MM.1S (cell line): Measurements from ENCODE around the gene TTYH1.

ENCODE experiments used
- DNase-seq: peaks from one replicate; pipeline ENCODE4 v3.0.0-alpha.2; 2015
- H2AFZ ChIP-seq: fragments of 300-600 bp; sonication (generic); 2 replicates; pipeline ENCODE4 v1.6.0; 2016; ENCODE audit warnings: antibody characterized with exemption, low read length
- H3F3A ChIP-seq: fragments of 300-600 bp; sonication (generic); 2 replicates; pipeline ENCODE4 v1.6.1; 2016; ENCODE audit warnings: mild to moderate bottlenecking, antibody characterized with exemption, low read length, moderate library complexity, mixed read lengths; ENCODE audit not compliant: insufficient read depth
- H3K27ac ChIP-seq: fragments of 300-600 bp; sonication (generic); 2 replicates; pipeline ENCODE4 v1.5.1; 2016; ENCODE audit warnings: mild to moderate bottlenecking, low read length
- H3K27me3 ChIP-seq: fragments of 300-600 bp; sonication (generic); replicated peaks from 2 replicates; pipeline ENCODE4 v1.6.0; 2016; ENCODE audit warnings: low read length; ENCODE audit not compliant: insufficient read depth
- H3K36me3 ChIP-seq: fragments of 300-600 bp; sonication (generic); replicated peaks from 2 replicates; pipeline ENCODE4 v1.6.1; 2016; ENCODE audit warnings: mild to moderate bottlenecking, low read length, mixed read lengths; ENCODE audit not compliant: insufficient read depth
- H3K4me1 ChIP-seq: fragments of 300-600 bp; sonication (generic); 2 replicates; pipeline ENCODE4 v1.6.1; 2016; ENCODE audit warnings: low read length, mixed read lengths
- H3K4me2 ChIP-seq: fragments of 300-600 bp; sonication (generic); 2 replicates; pipeline ENCODE4 v1.6.0; 2016; ENCODE audit warnings: low read depth, low read length
- H3K4me3 ChIP-seq: fragments of 300-600 bp; sonication (generic); 2 replicates; pipeline ENCODE4 v1.5.1; 2016; ENCODE audit warnings: low read length, mixed read lengths
- H3K79me2 ChIP-seq: fragments of 300-600 bp; sonication (generic); 2 replicates; pipeline ENCODE4 v1.6.1; 2016; ENCODE audit warnings: mixed run types, low read length, mixed read lengths
- H3K9ac ChIP-seq: fragments of 300-600 bp; sonication (generic); 2 replicates; pipeline ENCODE4 v1.6.1; 2016; ENCODE audit warnings: low read length, mixed read lengths
- H3K9me2 ChIP-seq: fragments of 300-600 bp; sonication (generic); replicated peaks from 2 replicates; pipeline ENCODE4 v1.6.1; 2016; ENCODE audit warnings: mild to moderate bottlenecking, low read length, mixed read lengths; ENCODE audit not compliant: insufficient read depth
- H3K9me3 ChIP-seq: fragments of 300-600 bp; sonication (generic); replicated peaks from 2 replicates; pipeline ENCODE4 v1.6.1; 2016; ENCODE audit warnings: mild to moderate bottlenecking, low read length, mixed read lengths; ENCODE audit not compliant: insufficient read depth
- H4K20me1 ChIP-seq: fragments of 300-600 bp; sonication (generic); 2 replicates; pipeline ENCODE4 v1.6.1; 2016; ENCODE audit warnings: mild to moderate bottlenecking, low read length, moderate library complexity, mixed read lengths; ENCODE audit not compliant: insufficient read depth
- EZH2 ChIP-seq: fragments of 300-600 bp; sonication (generic); optimal IDR thresholded peaks from 2 replicates; pipeline ENCODE3; 2017; ENCODE audit warnings: low read depth, mild to moderate bottlenecking, antibody characterized with exemption, low read length, mixed read lengths
- EZH2phosphoT487 ChIP-seq: fragments of 300-600 bp; sonication (generic); IDR thresholded peaks from 2 replicates; pipeline ENCODE4 v1.6.1; 2018; ENCODE audit warnings: antibody characterized with exemption, low read length
- TF ChIP-seq, protein P1 (sequence below): fragments of 300-600 bp; sonication (generic); IDR thresholded peaks from 2 replicates; pipeline ENCODE4 v1.5.1; 2016; ENCODE audit warnings: antibody characterized with exemption, low read length, mixed read lengths

TTYH1 gene

DNA sequence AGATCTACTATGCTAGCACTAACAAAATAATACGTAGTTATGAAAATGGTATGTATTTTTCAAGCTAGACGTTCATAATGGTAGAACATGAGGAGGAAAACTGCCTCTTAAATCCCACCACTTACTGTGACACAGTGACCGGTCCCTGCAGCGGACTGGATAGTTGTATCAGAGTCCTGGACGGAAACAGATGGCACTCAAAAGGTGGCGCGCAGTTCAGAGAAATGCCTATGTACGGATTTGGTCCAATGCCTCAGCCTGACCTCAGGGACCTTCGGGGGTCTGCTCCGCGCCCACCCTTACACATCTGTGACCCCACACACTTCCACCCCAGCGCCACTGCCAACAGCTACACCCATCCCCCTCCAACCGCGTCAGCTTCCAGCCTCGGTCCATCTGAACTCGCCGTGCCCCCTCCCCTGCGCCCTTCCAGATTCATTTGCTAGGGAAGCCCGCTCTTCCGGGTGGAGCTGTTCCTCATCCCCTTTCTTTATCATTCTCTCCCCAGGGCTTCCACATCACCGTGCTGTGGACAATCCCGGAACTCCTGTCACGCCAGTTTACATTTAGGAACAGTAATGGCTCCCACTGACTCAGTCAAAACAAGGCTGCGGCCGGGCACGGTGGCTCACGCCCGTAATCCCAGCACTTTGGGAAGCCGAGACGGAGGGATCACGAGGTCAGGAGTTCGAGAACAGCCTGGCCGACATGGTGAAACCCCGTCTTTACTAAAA is 32.9 kb downstream of the TTYH1 start:
- no peak for TF ChIP-seq EZH2
- no peak for TF ChIP-seq EZH2phosphoT487
- TF ChIP-seq, protein P1, sequence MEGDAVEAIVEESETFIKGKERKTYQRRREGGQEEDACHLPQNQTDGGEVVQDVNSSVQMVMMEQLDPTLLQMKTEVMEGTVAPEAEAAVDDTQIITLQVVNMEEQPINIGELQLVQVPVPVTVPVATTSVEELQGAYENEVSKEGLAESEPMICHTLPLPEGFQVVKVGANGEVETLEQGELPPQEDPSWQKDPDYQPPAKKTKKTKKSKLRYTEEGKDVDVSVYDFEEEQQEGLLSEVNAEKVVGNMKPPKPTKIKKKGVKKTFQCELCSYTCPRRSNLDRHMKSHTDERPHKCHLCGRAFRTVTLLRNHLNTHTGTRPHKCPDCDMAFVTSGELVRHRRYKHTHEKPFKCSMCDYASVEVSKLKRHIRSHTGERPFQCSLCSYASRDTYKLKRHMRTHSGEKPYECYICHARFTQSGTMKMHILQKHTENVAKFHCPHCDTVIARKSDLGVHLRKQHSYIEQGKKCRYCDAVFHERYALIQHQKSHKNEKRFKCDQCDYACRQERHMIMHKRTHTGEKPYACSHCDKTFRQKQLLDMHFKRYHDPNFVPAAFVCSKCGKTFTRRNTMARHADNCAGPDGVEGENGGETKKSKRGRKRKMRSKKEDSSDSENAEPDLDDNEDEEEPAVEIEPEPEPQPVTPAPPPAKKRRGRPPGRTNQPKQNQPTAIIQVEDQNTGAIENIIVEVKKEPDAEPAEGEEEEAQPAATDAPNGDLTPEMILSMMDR, result no peak
- H3K4me2 ChIP-seq, result peak overlapping the region; percentile 91
- H4K20me1 ChIP-seq, result peaks cover 19% of the 10 kb centered on the region
- H3K4me1 ChIP-seq, result peaks cover 8% of the 10 kb centered on the region; the same call in 1 of the 2 replicates
- DNase-seq, result peak; percentile 24
- no peaks in the 10 kb centered on the region for H3F3A ChIP-seq
- H3K9me3 ChIP-seq, result no peaks in the 10 kb centered on the region
- H3K27ac ChIP-seq, result peak overlapping the region; percentile 88; the same call in 1 of the 2 replicates
- H3K36me3 ChIP-seq, result peaks cover 8% of the 10 kb centered on the region; the same call in 1 of the 2 replicates
- H3K9me2 ChIP-seq, result no peaks in the 10 kb centered on the region
- peak overlapping the region; percentile 77 for H2AFZ ChIP-seq
- H3K79me2 ChIP-seq, result peaks cover 62% of the 10 kb centered on the region
- H3K4me3 ChIP-seq, result peak overlapping the region; percentile 92
- H3K9ac ChIP-seq, result peak overlapping the region; percentile 90
- H3K27me3 ChIP-seq, result no peaks in the 10 kb centered on the region

DNA sequence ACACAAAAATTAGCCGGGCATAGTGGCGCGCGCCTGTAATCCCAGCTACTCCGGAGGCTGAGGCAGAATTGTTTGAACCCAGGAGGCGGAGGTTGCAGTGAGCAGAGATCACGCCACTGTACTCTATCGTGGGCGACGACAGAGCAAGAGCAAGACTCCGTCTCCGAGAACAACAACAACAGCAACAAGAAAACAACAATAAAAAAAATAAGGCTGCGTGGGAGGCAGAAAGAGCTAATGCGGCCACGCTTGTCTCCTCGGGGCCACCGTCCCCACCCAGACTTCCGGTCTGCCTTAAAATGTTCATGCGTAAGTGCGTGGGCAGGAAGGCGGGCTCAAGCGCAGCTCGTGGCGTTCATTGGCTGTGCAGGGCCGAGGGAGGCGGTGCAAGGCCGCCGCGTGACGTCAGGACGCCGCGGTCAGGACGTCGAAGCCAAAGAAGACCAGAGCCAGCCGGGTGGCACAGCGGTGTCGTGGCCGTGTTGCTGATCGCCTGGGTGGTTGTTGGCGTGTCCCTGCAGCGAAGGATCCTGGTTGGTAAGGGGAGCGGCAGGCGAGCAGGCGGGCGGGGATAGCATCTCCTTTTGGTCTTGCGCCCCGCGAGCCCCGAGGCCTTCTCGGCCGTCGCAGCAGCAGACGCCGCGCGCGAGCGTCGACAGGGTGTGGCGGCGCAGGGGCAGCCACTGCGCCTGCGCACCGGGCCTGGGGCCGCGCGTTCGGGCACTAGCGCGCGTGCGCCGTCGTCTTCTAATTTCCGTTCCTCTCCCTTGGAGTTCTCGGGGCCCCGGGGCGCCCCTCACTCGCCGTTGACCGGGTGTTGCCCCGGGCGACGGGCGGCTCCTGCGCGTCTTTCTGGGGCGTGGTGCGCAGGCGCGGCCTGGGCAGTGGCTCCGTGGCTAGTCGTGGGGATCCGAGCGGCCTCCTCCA is 33.8 kb downstream of the TTYH1 start, which contains the start of gene LENG8:
TSS of gene LENG8 (plus strand) at position 426 of the 927 bp plus-strand sequence. CDS start 2,146 bp downstream, outside the sequence.
- H3K27ac ChIP-seq, result peak within 1 kb of the TSS; percentile 88
- peak within 1 kb of the TSS; percentile 77 for H2AFZ ChIP-seq
- peaks cover 19% of the 10 kb centered on the region for H4K20me1 ChIP-seq
- peaks cover 8% of the 10 kb centered on the region; the same call in 1 of the 2 replicates for H3K4me1 ChIP-seq
- peaks cover 15% of the 10 kb centered on the region for H3K36me3 ChIP-seq
- peak; percentile 98 for DNase-seq
- no peaks in the 10 kb centered on the region for H3K9me3 ChIP-seq
- TF ChIP-seq, protein P1, result no peak
- TF ChIP-seq EZH2phosphoT487 (no peak), EZH2 (no peak)
- H3F3A ChIP-seq, result no peaks in the 10 kb centered on the region
- H3K9ac ChIP-seq, result peak within 1 kb of the TSS; percentile 90
- peak within 1 kb of the TSS; percentile 91 for H3K4me2 ChIP-seq
- no peaks in the 10 kb centered on the region for H3K9me2 ChIP-seq
- peak within 1 kb of the TSS; percentile 92 for H3K4me3 ChIP-seq
- H3K27me3 ChIP-seq, result no peaks in the 10 kb centered on the region
- H3K79me2 ChIP-seq, result peaks cover 70% of the 10 kb centered on the region

DNA sequence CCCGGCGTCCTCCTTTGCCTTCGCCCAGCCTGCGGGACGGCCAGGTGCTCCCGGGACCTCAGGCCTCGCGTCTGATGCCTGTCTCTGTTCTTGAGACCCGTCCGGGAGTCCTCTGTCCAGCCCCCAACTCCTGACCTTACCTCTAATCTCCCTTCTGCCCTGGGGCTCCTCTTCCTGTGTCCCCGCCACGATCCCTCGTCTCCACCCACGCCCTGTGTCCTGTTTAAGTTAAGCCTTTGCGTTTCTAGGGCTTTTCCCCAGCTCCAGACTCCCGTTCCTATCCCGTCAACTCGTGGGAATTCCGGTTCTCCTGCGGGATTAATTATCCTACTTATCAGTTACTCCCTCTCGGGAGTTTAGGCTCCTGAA is 34.4 kb downstream of the TTYH1 start:
- TF ChIP-seq EZH2phosphoT487 (no peak), EZH2 (no peak)
- TF ChIP-seq, protein P1, result no peak
- no peaks in the 10 kb centered on the region for H3F3A ChIP-seq
- no peak for DNase-seq
- no peaks in the 10 kb centered on the region for H3K9me2 ChIP-seq
- no peaks in the 10 kb centered on the region for H3K9me3 ChIP-seq
- no peaks in the 10 kb centered on the region for H3K27me3 ChIP-seq
- H3K4me1 ChIP-seq, result peaks cover 8% of the 10 kb centered on the region; the same call in 1 of the 2 replicates
- peak overlapping the region; percentile 92 for H3K4me3 ChIP-seq
- peaks cover 22% of the 10 kb centered on the region for H3K36me3 ChIP-seq
- peak overlapping the region; percentile 88 for H3K4me2 ChIP-seq
- H2AFZ ChIP-seq, result 0 out of 2 replicates have a peak overlapping the region, but pooled peaks have one; percentile 17
- H3K79me2 ChIP-seq, result peaks cover 77% of the 10 kb centered on the region
- H4K20me1 ChIP-seq, result peaks cover 19% of the 10 kb centered on the region
- peak overlapping the region; percentile 90 for H3K9ac ChIP-seq
- H3K27ac ChIP-seq, result peak overlapping the region; percentile 88; the same call in 1 of the 2 replicates
